ENCODE results near the gene SHPK. TPM values are rescaled to one million over a fixed set of nuclear protein-coding genes. Genes with fewer than 3 reads are reported as not detected.
"Not testable (repeated sequence)": the region's sequence is repeated elsewhere in the genome, so short reads cannot be mapped to it uniquely, and the experiment has no call there.

The SHPK gene
- polyA plus RNA-seq, 1 donor = 21.3 TPM

- WGBS (ENCODE audit: insufficient coverage, low lambda C conversion rate) = no CpG with 5 or more reads among the region's 36 CpGs
- peaks cover 4% of the 10 kb centered on the region for H3K9me3 ChIP-seq (ENCODE audit: control insufficient read depth, low read depth, low read length)
- no peaks in the 10 kb centered on the region for H3K27me3 ChIP-seq (ENCODE audit: control insufficient read depth, insufficient read depth, low read length)
- no peak for DNase-seq
- no peaks in the 10 kb centered on the region for H3K4me1 ChIP-seq (ENCODE audit: control insufficient read depth, insufficient read depth, low read length)
- H3K4me3 ChIP-seq (ENCODE audit: low read length) = no peak overlapping the region
- H3K27ac ChIP-seq (ENCODE audit: low read length) = no peak overlapping the region
- peaks cover 50% of the 10 kb centered on the region for H3K36me3 ChIP-seq (ENCODE audit: control insufficient read depth, insufficient read depth, low read length)
These were observed 64.8 kb downstream of the SHPK start for GRCh38 chr17:3571043-3571900.

- H3K4me1 ChIP-seq (ENCODE audit: control insufficient read depth, insufficient read depth, low read length) = no peaks in the 10 kb centered on the region
- H3K4me3 ChIP-seq (ENCODE audit: low read length) = no peak overlapping the region
- 90% methylated on average over 2 of the region's 9 CpGs for WGBS (ENCODE audit: insufficient coverage, low lambda C conversion rate)
- no peak for DNase-seq
- no peak overlapping the region for H3K27ac ChIP-seq (ENCODE audit: low read length)
- no peaks in the 10 kb centered on the region for H3K27me3 ChIP-seq (ENCODE audit: control insufficient read depth, insufficient read depth, low read length)
- H3K9me3 ChIP-seq (ENCODE audit: control insufficient read depth, low read depth, low read length) = peaks cover 6% of the 10 kb centered on the region
- H3K36me3 ChIP-seq (ENCODE audit: control insufficient read depth, insufficient read depth, low read length) = peaks cover 53% of the 10 kb centered on the region
These were observed 66.4 kb downstream of the SHPK start for GRCh38 chr17:3569534-3570137.

GRCh38 chr17:3566551-3566950, 69.5 kb downstream of the SHPK start:
- Histone ChIP-seq H3K27me3 (ENCODE audit: control insufficient read depth, insufficient read depth, low read length) (no peaks in the 10 kb centered on the region), H3K4me3 (ENCODE audit: low read length) (no peak overlapping the region), H3K4me1 (ENCODE audit: control insufficient read depth, insufficient read depth, low read length) (no peaks in the 10 kb centered on the region), H3K36me3 (ENCODE audit: control insufficient read depth, insufficient read depth, low read length) (peaks cover 31% of the 10 kb centered on the region), H3K27ac (ENCODE audit: low read length) (no peak overlapping the region), H3K9me3 (ENCODE audit: control insufficient read depth, low read depth, low read length) (peaks cover 9% of the 10 kb centered on the region)
- no peak for DNase-seq
- no CpG with 5 or more reads among the region's 12 CpGs for WGBS (ENCODE audit: insufficient coverage, low lambda C conversion rate)

GRCh38 chr17:3565143-3565542, 70.9 kb downstream of the SHPK start:
- no peak overlapping the region for H3K4me3 ChIP-seq (ENCODE audit: low read length)
- H3K36me3 ChIP-seq (ENCODE audit: control insufficient read depth, insufficient read depth, low read length) = peaks cover 21% of the 10 kb centered on the region
- no peak for DNase-seq
- H3K4me1 ChIP-seq (ENCODE audit: control insufficient read depth, insufficient read depth, low read length) = no peaks in the 10 kb centered on the region
- peaks cover 5% of the 10 kb centered on the region for H3K9me3 ChIP-seq (ENCODE audit: control insufficient read depth, low read depth, low read length)
- H3K27ac ChIP-seq (ENCODE audit: low read length) = no peak overlapping the region
- H3K27me3 ChIP-seq (ENCODE audit: control insufficient read depth, insufficient read depth, low read length) = no peaks in the 10 kb centered on the region
- WGBS (ENCODE audit: insufficient coverage, low lambda C conversion rate) = no CpG with 5 or more reads among the region's 4 CpGs

- H3K4me1 ChIP-seq (ENCODE audit: control insufficient read depth, insufficient read depth, low read length); H3K9me3 ChIP-seq (ENCODE audit: control insufficient read depth, low read depth, low read length); H3K27ac ChIP-seq (ENCODE audit: low read length); H3K27me3 ChIP-seq (ENCODE audit: control insufficient read depth, insufficient read depth, low read length); DNase-seq; H3K4me3 ChIP-seq (ENCODE audit: low read length): not testable (repeated sequence)
- no CpG with 5 or more reads among the region's 28 CpGs for WGBS (ENCODE audit: insufficient coverage, low lambda C conversion rate)
- H3K36me3 ChIP-seq (ENCODE audit: control insufficient read depth, insufficient read depth, low read length) = peaks cover 21% of the 10 kb centered on the region
These were observed 71.8 kb downstream of the SHPK start for GRCh38 chr17:3564241-3564640.

GRCh38 chr17:3559270-3559645, 76.8 kb downstream of the SHPK start:
- Histone ChIP-seq H3K9me3 (ENCODE audit: control insufficient read depth, low read depth, low read length) (peaks cover under 1% of the 10 kb centered on the region), H3K4me3 (ENCODE audit: low read length) (no peak overlapping the region), H3K27me3 (ENCODE audit: control insufficient read depth, insufficient read depth, low read length) (no peaks in the 10 kb centered on the region), H3K27ac (ENCODE audit: low read length) (no peak overlapping the region), H3K4me1 (ENCODE audit: control insufficient read depth, insufficient read depth, low read length) (peaks cover 26% of the 10 kb centered on the region), H3K36me3 (ENCODE audit: control insufficient read depth, insufficient read depth, low read length) (no peaks in the 10 kb centered on the region)
- WGBS (ENCODE audit: insufficient coverage, low lambda C conversion rate) = no CpG with 5 or more reads among the region's 9 CpGs
- no peak for DNase-seq

- DNase-seq = peak; percentile 28 to 32
- Histone ChIP-seq H3K27ac (ENCODE audit: low read length) (no peak overlapping the region), H3K4me3 (ENCODE audit: low read length) (no peak overlapping the region), H3K36me3 (ENCODE audit: control insufficient read depth, insufficient read depth, low read length) (peaks cover under 1% of the 10 kb centered on the region), H3K4me1 (ENCODE audit: control insufficient read depth, insufficient read depth, low read length) (peaks cover 26% of the 10 kb centered on the region), H3K9me3 (ENCODE audit: control insufficient read depth, low read depth, low read length) (no peaks in the 10 kb centered on the region), H3K27me3 (ENCODE audit: control insufficient read depth, insufficient read depth, low read length) (no peaks in the 10 kb centered on the region)
- 74% methylated on average over 3 of the region's 25 CpGs for WGBS (ENCODE audit: insufficient coverage, low lambda C conversion rate)
These were observed 77.3 kb downstream of the SHPK start for GRCh38 chr17:3558603-3559269.

Other genes with a start within 250 kb of the SHPK start
- 0.06 TPM for gene OR3A2, start 249.9 kb downstream of the SHPK start, polyA plus RNA-seq
- not detected for gene OR1E1, start 237.8 kb downstream of the SHPK start, polyA plus RNA-seq
- gene OR3A3, start 224.9 kb downstream of the SHPK start, polyA plus RNA-seq = not detected
- gene OR1E2, start 202.4 kb downstream of the SHPK start, polyA plus RNA-seq = not detected
- not detected for gene SPATA22, start 164.4 kb downstream of the SHPK start, polyA plus RNA-seq
- gene ASPA, start 160.3 kb downstream of the SHPK start, polyA plus RNA-seq = 0.96 TPM
- gene TRPV3, start 78.4 kb downstream of the SHPK start, polyA plus RNA-seq = 15.0 TPM
- gene TRPV1, start 26.8 kb downstream of the SHPK start, polyA plus RNA-seq = 18.4 TPM
- 21.7 TPM for gene CTNS, start 510 bp upstream of the SHPK start, polyA plus RNA-seq
- gene TAX1BP3, start 32.3 kb upstream of the SHPK start, polyA plus RNA-seq = 115 TPM
- gene EMC6, start 32.6 kb upstream of the SHPK start, polyA plus RNA-seq = 39.7 TPM
- 2.2 TPM for gene P2RX5, start 59.9 kb upstream of the SHPK start, polyA plus RNA-seq
- 2.7 TPM for gene HASPIN, start 87.7 kb upstream of the SHPK start, polyA plus RNA-seq
- gene ITGAE, start 164.9 kb upstream of the SHPK start, polyA plus RNA-seq = 45.8 TPM
- 75.0 TPM for gene NCBP3, start 210.0 kb upstream of the SHPK start, polyA plus RNA-seq

All from large intestine (tissue), 3 donors.